Left lung (tissue), 10 donors: ENCODE data around the gene PTGES2. TPM values are rescaled to one million over a fixed set of nuclear protein-coding genes. Genes with fewer than 3 reads are reported as not detected.

Experiments
- ATAC-seq: fragments of 200-7000 bp; cut with Tn5 transposase; one replicate; pipeline ENCODE4 v1.9.1; 2020; ENCODE audit warnings: moderate library complexity
- DNase-seq, 4 donors: peaks; one replicate each; pipeline ENCODE4 v3.0.0-alpha.2; 2013 to 2020
- H3K27ac ChIP-seq, 2 donors: fragments of 200-600 bp; sonication (generic) in 1 of 2; one replicate each; pipeline versions ENCODE4 v1.5.0 to v1.8.0; 2020 to 2021
- H3K27me3 ChIP-seq, 2 donors: fragments of 200-600 bp; sonication (generic) in 1 of 2; one replicate each; pipeline versions ENCODE4 v1.5.0 to v1.8.0; 2020 to 2021
- H3K36me3 ChIP-seq, 2 donors: fragments of 200-600 bp; sonication (generic) in 1 of 2; one replicate each; pipeline versions ENCODE4 v1.5.0 to v1.8.0; 2020 to 2021
- H3K4me1 ChIP-seq, 2 donors: fragments of 200-600 bp; one replicate each; pipeline ENCODE4 v1.8.0; 2021
- H3K4me3 ChIP-seq, 2 donors: fragments of 200-600 bp; sonication (generic) in 1 of 2; one replicate each; pipeline versions ENCODE4 v1.5.0 to v1.8.0; 2020 to 2021; ENCODE audit warnings: mild to moderate bottlenecking in 1 of 2
- H3K9me3 ChIP-seq, 2 donors: fragments of 200-600 bp; sonication (generic) in 1 of 2; one replicate each; pipeline versions ENCODE4 v1.5.0 to v1.8.0; 2020 to 2021
- CTCF ChIP-seq, 2 donors: fragments of 200-600 bp; sonication (generic) in 1 of 2; IDR thresholded peaks; one replicate each; pipeline versions ENCODE4 v1.5.0 to v1.8.0; 2021; ENCODE audit warnings: antibody characterized with exemption in 2 of 2
- intact Hi-C, 2 donors: fragments of 100-400 bp; cut with DNase I; formaldehyde crosslinking; loops; one replicate each; pipeline versions ENCODE4 v1.11.2 to v1.14.2; 2022
- polyA plus RNA-seq, 6 donors: library from polyadenylated mRNA; unstranded; fragments of 120-200 nt; gene quantifications; one replicate each; pipeline ENCODE4 v1.2.1, GENCODE V29; 2013; ENCODE audit not compliant: insufficient read length in 6 of 6
- total RNA-seq, 2 donors: library from RNA; stranded (reverse); fragmentation: NEBNext Ultra II Directional; extraction: Animal tissue kit (Norgen Biotek cat#: 25700); gene quantifications; one replicate each; pipeline ENCODE4 v1.2.1, GENCODE V29; 2021
- donor health status: DM: no; HTN: yes; CAD: no.
- donor health status: DM: no; HTN: no; CAD: no.

The PTGES2 gene
- total and polyA plus RNA-seq, 8 donors = 25.8 to 56.9 (median 37.3) TPM

GRCh38 chr9:128106940-128107467 is 20.5 kb downstream of the PTGES2 start:
- ATAC-seq = no peak
- intact Hi-C loops = no loop called here

GRCh38 chr9:128106181-128106939 is 21.2 kb downstream of the PTGES2 start:
- Histone ChIP-seq H3K9me3 (no peaks in the 10 kb centered on the region), H3K4me3 (no peak overlapping the region), H3K27ac (no peak overlapping the region), H3K4me1 (peaks cover 2 to 30% of the 10 kb centered on the region in 2 donors), H3K27me3 (no peaks in the 10 kb centered on the region), H3K36me3 (peaks cover 0 to 84% of the 10 kb centered on the region in 2 donors)
- ATAC-seq (no peak), DNase-seq (peak in 1 of 4 donors; percentile 68)
- intact Hi-C loops = no loop called here
- no peak for TF ChIP-seq CTCF (IDR thresholded peaks at IDR 0.05)

More at GRCh38 chr9:128106940-128107467, 20.5 kb downstream of the PTGES2 start:
- Histone ChIP-seq H3K4me1 (peaks cover 0 to 25% of the 10 kb centered on the region in 2 donors), H3K9me3 (no peaks in the 10 kb centered on the region), H3K27me3 (no peaks in the 10 kb centered on the region), H3K36me3 (peaks cover 0 to 78% of the 10 kb centered on the region in 2 donors), H3K4me3 (no peak overlapping the region), H3K27ac (no peak overlapping the region)
- no peak for TF ChIP-seq CTCF (IDR thresholded peaks at IDR 0.05)
- DNase-seq = peak in 1 of 4 donors; percentile 75

- no peak overlapping the region for H3K4me3 ChIP-seq
- H3K27ac ChIP-seq = no peak overlapping the region
- H3K27me3 ChIP-seq = no peaks in the 10 kb centered on the region
- TF ChIP-seq CTCF (IDR thresholded peaks at IDR 0.05) = no peak
- ATAC-seq = no peak
- peak in 1 of 4 donors; percentile 53 for DNase-seq
- intact Hi-C loops = no loop called here
- peaks cover 0 to 91% of the 10 kb centered on the region in 2 donors for H3K36me3 ChIP-seq
- H3K4me1 ChIP-seq = peaks cover 9 to 37% of the 10 kb centered on the region in 2 donors
- no peaks in the 10 kb centered on the region for H3K9me3 ChIP-seq
Observed at GRCh38 chr9:128105538-128106175, 21.9 kb downstream of the PTGES2 start.

- H3K27ac ChIP-seq = no peak overlapping the region
- TF ChIP-seq CTCF (IDR thresholded peaks at IDR 0.05) = no peak
- H3K36me3 ChIP-seq = peaks cover 0 to 90% of the 10 kb centered on the region in 2 donors
- DNase-seq = peak in 1 of 4 donors; percentile 32
- intact Hi-C loops = no loop called here
- no peaks in the 10 kb centered on the region for H3K27me3 ChIP-seq
- no peaks in the 10 kb centered on the region for H3K9me3 ChIP-seq
- H3K4me3 ChIP-seq = no peak overlapping the region
- ATAC-seq = no peak
- H3K4me1 ChIP-seq = peaks cover 23 to 50% of the 10 kb centered on the region in 2 donors
Observed at GRCh38 chr9:128104171-128104618, 23.3 kb downstream of the PTGES2 start.

- Histone ChIP-seq H3K4me3 (no peak overlapping the region), H3K9me3 (no peaks in the 10 kb centered on the region), H3K27ac (peak overlapping the region in 1 of 2 donors; percentile 13), H3K36me3 (peaks cover 0 to 83% of the 10 kb centered on the region in 2 donors), H3K27me3 (no peaks in the 10 kb centered on the region), H3K4me1 (peaks cover 29 to 56% of the 10 kb centered on the region in 2 donors)
- TF ChIP-seq CTCF (IDR thresholded peaks at IDR 0.05) = no peak
- no peak for ATAC-seq
- intact Hi-C loops = no loop called here
- peak in 1 of 4 donors; percentile 57 for DNase-seq
Observed at GRCh38 chr9:128103589-128103962, 24.0 kb downstream of the PTGES2 start.
